Activated CD8-positive, alpha-beta memory T cell treated with anti-CD3 and anti-CD28 coated beads for 36 hours (primary cell): Measurements from ENCODE around the gene HIBADH. TPM values are rescaled to one million over a fixed set of nuclear protein-coding genes. Genes with fewer than 3 reads are reported as not detected.
"Not testable (repeated sequence)": the region's sequence is repeated elsewhere in the genome, so short reads cannot be mapped to it uniquely, and the experiment has no call there.

ENCODE experiments used
- CTCF ChIA-PET: fragments of 350-600 bp; sonication (Branson Sonifier 250); formaldehyde crosslinking; loops from one replicate; lab custom pipeline; 2021; ENCODE audit warnings: antibody characterized with exemption; lab: Charles Lee
- POLR2A ChIA-PET: fragments of 350-600 bp; sonication (Branson Sonifier 250); formaldehyde crosslinking; loops from one replicate; lab custom pipeline; 2021; ENCODE audit warnings: antibody characterized with exemption; lab: Charles Lee
- total RNA-seq, 2 experiments: library from RNA; stranded (reverse); gene quantifications; one replicate each; pipeline ENCODE4 v1.2.3, GENCODE V29; 2021

Gene HIBADH
- total RNA-seq, 2 experiments from 2014 or later, result 20.0 to 22.0 TPM

- POLR2A ChIA-PET, result no interaction called here
Measured at GRCh38 chr7:27608776-27609495, 53.7 kb downstream of the HIBADH start.

GRCh38 chr7:27607210-27607606 lies 55.5 kb downstream of the HIBADH start:
- ChIA-PET POLR2A (no interaction called here), CTCF (no interaction called here)

More at GRCh38 chr7:27608776-27609495, 53.7 kb downstream of the HIBADH start:
- CTCF ChIA-PET, result no interaction called here

GRCh38 chr7:27606270-27607209 lies 56.1 kb downstream of the HIBADH start:
- ChIA-PET POLR2A (no interaction called here), CTCF (interaction anchor here (0.5 to 0.9 kb wide), 2 partner anchors 32 to 54 kb away, joined by 3 read pairs; no protein-coding TSS in a partner anchor)

GRCh38 chr7:27605689-27606269 lies 56.9 kb downstream of the HIBADH start:
- CTCF ChIA-PET, result interaction anchor here (0.5 to 0.9 kb wide), 2 partner anchors 33 to 53 kb away, joined by 3 read pairs; no protein-coding TSS in a partner anchor
- POLR2A ChIA-PET, result no interaction called here

GRCh38 chr7:27605283-27605682 lies 57.4 kb downstream of the HIBADH start:
- CTCF ChIA-PET, result interaction anchor here (0.7 kb wide), 1 partner anchor 1436 kb away, joined by 3 read pairs; no protein-coding TSS in a partner anchor

GRCh38 chr7:27603813-27604212 lies 58.9 kb downstream of the HIBADH start:
- CTCF ChIA-PET, result no interaction called here
- POLR2A ChIA-PET, result no interaction called here

More at GRCh38 chr7:27605283-27605682, 57.4 kb downstream of the HIBADH start:
- POLR2A ChIA-PET, result no interaction called here

GRCh38 chr7:27602766-27603165 lies 59.9 kb downstream of the HIBADH start:
- ChIA-PET POLR2A (no interaction called here), CTCF (no interaction called here)

GRCh38 chr7:27601217-27601616 lies 61.5 kb downstream of the HIBADH start:
- ChIA-PET CTCF (no interaction called here), POLR2A (no interaction called here)

- CTCF ChIA-PET, result no interaction called here
- POLR2A ChIA-PET, result no interaction called here
Measured at GRCh38 chr7:27600247-27600646, 62.4 kb downstream of the HIBADH start.

- ChIA-PET CTCF (interaction anchor here (0.7 kb wide), 1 partner anchor 297 kb away, joined by 3 read pairs; no protein-coding TSS in a partner anchor), POLR2A (no interaction called here)
Measured at GRCh38 chr7:27595009-27595408, 67.7 kb downstream of the HIBADH start.

GRCh38 chr7:27593226-27593625 lies 69.5 kb downstream of the HIBADH start:
- CTCF ChIA-PET, result no interaction called here
- POLR2A ChIA-PET, result no interaction called here

- CTCF ChIA-PET, result no interaction called here
Measured at GRCh38 chr7:27590416-27590815, 72.3 kb downstream of the HIBADH start.

GRCh38 chr7:27587429-27587828 lies 75.3 kb downstream of the HIBADH start:
- CTCF ChIA-PET, result no interaction called here
- POLR2A ChIA-PET, result no interaction called here

More at GRCh38 chr7:27590416-27590815, 72.3 kb downstream of the HIBADH start:
- POLR2A ChIA-PET, result no interaction called here

GRCh38 chr7:27586825-27587224 lies 75.9 kb downstream of the HIBADH start:
- CTCF ChIA-PET, result no interaction called here
- POLR2A ChIA-PET, result no interaction called here

GRCh38 chr7:27585781-27586447 lies 76.8 kb downstream of the HIBADH start:
- ChIA-PET POLR2A (no interaction called here), CTCF (no interaction called here)

- ChIA-PET POLR2A (no interaction called here), CTCF (no interaction called here)
Measured at GRCh38 chr7:27581906-27582305, 80.8 kb downstream of the HIBADH start.

- CTCF ChIA-PET, result no interaction called here
- POLR2A ChIA-PET, result no interaction called here
Measured at GRCh38 chr7:27581119-27581518, 81.6 kb downstream of the HIBADH start.

- POLR2A ChIA-PET, result no interaction called here
- CTCF ChIA-PET, result no interaction called here
Measured at GRCh38 chr7:27579565-27579964, 83.1 kb downstream of the HIBADH start.

GRCh38 chr7:27578169-27578568 lies 84.5 kb downstream of the HIBADH start:
- CTCF ChIA-PET, POLR2A ChIA-PET: not testable (repeated sequence)
